Smooth muscle cell of the brain vasculature (primary cell): Measurements from ENCODE around the gene FAM83F.
"Not testable (repeated sequence)": the region's sequence is repeated elsewhere in the genome, so short reads cannot be mapped to it uniquely, and the experiment has no call there.

Source experiments
- DNase-seq: peaks from one replicate; pipeline ENCODE4 v3.0.0-alpha.2; 2012; ENCODE audit warnings: low read depth, low spot score

The FAM83F gene

DNA sequence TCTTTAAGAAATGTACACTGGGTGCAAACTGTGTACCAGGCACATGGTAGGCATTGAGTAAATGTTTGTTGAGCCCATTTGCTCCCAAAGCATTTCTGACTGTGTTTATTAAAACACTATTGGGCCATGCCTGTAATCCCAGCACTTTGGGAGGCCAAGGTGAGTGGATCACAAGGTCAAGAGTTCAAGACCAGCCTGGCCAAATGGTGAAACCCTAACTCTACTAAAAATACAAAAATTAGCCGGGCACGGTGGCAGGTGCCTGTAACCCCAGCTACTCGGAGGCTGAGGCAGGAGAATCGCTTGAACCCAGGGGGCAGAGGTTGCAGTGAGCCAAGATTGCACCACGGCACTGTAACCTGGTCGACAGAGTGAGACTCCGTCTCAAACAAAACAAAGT is 1.9 kb upstream of the FAM83F start:
- not testable (repeated sequence) for DNase-seq

DNA sequence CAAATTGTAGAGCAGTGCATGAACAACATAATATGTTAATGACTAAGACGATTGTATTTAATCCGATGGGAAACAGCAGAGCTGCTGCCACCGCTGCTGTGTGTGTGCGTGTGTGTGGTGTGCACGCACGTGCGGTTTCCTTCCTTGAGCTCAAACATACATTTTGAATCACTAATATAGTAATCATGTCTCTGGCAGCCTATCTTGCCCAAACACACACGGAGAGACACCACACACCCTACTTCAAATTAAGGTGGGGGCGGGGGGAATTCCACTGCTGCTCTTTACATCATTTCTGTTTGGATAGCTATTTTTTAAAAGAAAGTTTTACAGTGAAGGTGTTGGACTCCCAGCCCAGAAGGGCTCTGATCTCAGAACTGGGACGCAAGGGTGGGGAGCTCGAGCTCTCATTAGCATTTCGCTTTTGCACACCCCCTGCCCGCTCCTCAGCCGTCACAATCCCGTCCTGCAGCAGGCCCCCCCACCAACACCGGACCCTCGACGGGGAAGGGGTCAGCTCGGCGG is 651 bp upstream of the FAM83F start:
- no peak for DNase-seq

DNA sequence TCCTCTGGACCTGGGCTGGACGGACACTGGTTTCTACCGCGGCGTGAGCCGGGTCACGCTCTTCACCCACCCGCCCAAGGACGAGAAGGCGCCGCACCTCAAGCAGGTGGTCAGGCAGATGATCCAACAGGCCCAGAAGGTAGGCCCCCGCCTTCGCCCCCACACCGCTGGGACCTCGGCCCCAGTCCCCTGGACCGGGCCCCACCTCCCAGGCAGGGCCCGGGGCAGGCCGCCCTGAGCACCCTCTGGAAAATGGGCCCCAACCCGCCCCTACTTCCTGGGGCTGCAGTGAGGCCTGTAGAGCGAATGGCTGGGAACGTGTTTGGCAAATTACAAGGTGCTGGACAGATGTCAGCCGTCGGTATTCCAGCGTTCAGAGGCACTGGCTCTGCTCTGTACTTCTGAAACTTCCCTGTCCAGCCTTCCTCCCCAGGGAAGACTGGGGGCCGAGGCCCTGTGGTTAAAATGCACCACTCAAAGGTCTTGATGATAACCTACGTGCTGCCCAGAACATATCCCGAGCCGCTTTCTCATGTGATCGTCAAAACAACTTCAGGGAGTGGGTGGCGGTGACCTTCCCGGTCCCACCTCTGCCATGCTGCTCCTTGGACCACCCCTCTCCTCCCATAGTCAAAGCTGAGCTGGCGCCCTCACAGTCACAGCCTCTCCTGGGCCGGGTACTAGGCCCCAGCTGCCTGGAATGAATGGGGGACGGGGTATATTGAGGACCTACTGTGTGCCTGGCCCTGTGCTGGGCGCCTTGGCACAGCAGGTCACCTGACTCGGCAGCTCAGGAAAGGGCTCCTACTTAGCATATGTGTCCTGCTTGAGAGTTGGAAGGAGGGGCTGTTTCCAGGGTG is 869 bp downstream of the FAM83F start:
- no peak for DNase-seq

DNA sequence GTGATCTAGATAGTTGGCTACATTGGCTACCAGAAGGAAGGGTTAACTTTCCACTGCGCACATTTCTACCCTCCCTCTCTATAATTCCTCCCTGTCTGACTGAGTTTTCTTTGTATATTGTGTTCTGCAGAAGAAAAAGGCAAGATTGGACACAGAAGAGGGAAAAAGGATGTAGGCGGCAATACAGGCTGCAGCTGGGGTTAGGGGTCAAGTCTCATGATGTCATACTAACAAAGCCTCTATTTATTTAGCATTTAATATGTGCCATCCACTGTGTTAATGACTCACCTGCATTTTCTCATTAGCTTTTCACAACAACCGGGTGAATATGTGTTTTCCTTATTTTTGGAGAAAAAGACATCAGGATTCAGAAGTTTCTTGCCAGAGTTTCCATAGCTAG is 2.0 kb downstream of the FAM83F start:
- no peak for DNase-seq

DNA sequence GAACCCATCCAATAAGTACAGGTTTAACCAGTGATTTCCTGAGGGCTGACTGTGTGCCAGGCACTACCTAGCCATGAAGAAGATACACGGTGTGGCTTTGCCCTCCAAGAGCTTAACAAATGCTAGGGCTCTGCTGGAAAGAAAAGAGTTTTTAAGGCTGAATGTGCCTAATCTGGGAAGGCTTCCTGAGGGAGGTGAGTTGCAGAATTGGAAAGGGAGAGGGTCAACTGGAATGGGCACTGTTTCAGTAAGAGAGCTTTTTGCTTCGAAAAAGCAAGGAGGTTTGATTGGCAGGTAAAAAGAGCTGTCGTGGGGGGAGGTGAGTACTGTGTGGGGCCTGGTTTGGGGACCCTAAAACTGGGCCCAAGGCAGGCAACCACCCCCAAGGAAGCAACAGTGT is 2.7 kb downstream of the FAM83F start:
- DNase-seq, result no peak

DNA sequence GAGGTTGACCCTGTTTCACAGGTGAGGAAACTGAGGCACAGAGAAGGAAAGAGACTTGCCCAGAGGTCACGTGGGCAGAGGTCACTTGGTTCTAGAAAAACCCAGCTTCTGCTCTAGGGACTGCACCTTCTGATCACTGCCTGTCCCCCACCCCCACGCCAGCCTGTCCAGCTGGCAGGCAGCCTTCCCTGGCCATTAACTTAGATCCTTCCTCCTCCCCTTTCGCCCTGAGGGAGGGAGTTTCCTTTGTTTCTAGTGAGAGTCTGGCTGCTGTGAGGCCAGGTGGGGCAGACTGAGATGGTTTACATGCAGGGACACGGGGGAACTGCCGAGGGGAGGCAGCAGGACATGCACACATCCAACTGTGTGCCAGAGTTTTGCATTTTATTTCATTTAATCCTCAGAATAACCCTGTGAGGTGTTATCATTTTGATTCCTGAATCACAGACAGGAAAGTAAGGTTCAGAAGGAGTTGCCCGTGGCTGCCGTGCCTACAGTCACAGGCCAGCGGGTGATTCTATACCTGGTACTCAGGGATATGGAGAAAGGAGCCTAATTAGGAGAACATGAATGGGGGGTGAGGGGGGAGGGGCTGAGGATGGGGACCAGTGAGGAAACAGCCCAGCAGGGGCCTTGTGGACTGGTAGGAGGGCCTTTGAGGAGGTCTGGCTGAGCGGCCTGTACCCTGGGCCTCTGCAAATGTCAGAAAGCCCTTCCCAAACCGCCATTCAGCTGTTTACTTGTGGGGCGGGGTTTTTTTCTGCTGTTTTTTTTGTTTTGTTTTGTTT is 3.4 kb downstream of the FAM83F start:
- DNase-seq, result no peak

DNA sequence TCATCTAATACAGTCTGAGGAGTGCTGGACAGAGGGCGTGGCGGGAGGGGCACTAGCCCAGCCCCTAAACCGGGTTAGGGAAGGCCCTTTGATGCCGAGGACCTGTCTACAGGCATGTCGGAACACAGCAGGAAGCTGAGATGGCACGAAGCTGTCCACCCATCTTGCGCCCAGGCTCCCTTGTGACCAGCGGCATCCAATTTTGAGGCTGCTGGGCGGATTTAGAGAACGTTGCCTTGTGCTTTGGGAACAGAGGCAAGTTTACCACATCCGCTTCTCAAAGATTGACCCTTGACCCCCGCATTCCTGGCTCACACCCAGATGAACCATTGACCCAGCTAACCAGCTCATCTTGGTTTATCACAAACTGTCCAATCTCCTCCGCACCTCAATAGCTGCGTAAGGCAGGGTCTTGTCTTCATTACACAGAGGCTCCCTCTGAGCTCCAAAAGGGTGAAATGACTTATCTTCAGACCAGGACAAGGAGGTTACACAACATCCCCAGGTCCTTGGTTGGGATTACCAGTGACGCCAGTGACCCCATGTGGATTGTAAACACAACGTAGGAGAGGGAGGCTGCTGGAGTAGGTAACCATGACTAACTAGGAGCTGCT is 4.5 kb downstream of the FAM83F start:
- no peak for DNase-seq

DNA sequence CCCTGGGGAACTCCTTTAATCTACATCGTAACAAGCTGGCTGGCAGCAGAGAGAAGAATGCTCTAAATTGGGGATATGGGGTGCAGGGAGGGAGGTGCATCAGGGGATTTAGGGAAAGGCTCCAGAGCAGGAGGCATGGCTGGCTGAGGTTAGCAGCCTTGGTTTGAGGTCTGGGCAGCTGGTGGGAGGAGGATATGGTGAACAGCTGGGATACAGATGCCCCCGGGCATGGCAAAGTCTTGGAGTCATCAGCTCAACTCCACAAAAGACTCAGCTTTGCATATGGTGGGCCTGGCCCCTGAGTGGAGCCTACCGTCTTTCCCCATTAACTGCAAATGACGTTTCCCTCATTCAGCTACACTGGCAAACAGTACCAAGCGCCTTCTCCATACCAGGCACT is 5.4 kb downstream of the FAM83F start:
- no peak for DNase-seq

DNA sequence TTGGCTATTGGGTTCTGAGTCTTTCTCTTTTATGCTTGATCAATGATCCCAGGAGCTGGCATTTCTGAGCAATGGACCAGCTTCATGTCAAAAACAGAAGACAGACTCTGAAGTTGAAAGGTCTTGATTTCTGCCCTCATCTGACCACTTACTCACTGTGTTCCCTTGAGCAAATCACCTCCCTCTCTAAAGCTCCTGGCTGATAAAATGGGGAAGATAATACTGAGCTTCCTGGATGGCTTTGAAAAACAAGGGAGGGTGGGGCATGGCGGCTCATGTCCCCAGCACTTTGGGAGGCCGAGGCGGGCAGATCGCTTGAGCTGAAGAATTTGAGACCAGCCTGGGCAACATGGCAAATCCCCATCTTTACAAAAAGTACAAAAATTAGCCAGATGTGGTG is 6.4 kb downstream of the FAM83F start:
- DNase-seq, result no peak

DNA sequence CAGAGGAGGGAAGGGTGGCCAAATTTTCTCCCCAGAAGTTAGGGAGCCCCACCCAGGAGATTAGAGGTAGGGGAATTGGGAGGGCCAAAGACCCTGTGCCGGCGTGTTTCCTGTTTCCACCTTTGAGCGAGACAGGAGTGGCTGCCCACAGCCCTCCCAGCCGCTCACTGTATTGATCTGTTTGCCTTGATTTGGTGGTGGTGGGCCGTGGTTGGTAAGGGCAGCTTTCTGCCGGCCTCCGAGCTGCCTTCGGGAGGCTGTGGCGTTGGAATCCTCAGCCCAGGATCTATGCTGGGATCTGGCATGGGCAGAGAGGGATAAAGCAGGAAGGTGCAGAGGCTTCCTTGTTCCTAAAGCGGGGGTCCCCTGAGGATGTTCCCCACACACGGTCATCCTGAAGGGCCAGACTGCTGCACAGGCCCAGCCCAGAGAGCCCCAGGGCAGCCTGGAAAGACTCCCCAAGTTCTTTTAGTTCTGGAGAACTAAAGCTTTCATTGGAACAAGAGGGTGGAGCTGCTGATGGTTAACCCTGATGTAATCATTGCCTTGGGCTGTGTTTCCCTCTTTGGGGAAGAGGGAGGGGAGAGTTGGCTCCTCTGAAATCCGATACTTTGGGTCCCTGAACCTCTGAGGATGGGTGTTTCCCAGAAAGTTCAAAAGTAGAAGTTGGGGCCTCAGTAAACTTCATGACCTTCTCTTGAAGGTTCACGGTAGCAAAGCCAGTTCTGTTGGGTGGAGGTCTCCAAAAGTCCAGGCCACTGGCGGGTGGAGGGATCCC is 7.2 kb downstream of the FAM83F start:
- DNase-seq, result no peak

DNA sequence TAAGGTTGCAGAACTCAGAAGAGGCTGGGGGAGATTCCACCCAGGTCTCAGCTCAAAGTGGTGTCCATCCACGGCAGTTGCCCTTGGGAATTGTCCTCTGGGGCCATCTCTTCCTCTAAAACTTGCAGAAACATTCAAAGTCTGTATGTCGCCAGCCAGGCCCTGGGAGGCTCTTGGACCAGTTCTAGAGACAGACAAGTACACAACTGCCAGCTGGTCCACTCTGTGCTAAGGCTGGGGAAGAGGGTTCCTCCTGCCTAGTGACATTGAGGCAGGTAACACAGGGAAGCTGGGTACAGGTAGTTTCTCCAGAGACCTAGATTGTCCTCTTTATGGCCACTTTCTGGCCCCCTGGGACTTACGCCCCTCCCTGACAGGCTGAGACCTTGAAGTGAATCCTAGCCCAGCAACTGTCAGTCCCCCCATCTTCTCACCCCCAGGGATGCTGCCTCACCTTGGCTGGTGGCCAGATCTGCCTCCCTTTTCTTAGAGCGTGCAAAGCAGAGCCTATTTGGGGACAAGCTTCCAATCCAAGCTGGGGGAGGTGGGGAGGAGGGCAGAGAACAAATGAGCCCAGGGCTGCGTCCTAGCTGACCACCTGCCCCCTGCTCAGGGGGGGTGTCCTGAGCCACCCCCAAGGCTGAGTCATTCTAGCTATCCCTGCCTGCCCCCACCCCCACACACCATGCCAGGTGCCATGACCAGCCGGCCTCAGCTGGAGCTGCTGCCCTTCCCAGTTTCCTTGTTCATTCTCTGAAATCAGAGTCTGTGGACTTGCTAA is 8.4 kb downstream of the FAM83F start:
- no peak for DNase-seq

DNA sequence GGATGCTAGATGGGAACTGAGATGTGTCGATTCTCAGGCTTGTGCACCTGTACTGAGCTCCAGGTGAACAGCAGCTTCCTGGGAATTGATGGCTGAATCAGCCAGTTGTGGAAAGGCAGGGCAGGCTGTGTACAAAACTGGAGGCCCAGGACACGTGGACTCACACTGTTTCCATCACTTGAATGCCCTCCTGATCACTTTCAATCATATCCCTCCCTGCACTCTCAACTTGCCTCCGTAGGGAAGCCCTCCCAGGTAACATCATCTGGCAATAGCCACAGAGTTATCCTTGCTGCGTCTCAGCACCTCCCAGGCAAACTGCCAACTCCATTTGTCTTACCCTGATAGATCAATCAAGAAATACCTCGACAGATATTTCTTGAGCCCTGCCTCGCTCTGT is 10.1 kb downstream of the FAM83F start:
- DNase-seq, result no peak

DNA sequence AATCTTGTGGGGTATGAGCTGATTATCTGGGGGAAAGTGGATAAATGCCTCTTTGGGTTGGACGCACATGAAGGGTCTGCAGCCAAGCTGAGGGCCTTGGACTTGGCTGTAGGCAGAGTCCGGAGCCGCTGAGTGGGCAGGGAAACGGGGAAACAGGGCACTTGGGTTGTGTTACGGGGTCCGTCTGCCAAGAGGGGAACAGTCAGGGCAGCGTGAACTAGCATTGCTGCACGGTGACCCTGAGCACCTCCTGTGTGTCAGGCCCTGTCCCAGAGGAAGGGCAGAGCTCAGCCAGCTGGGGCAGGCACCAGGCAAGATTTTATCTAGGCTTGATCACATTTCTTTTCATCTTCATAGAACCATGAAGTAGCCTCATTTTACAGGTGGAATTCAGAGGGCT is 11.9 kb downstream of the FAM83F start:
- DNase-seq, result no peak

DNA sequence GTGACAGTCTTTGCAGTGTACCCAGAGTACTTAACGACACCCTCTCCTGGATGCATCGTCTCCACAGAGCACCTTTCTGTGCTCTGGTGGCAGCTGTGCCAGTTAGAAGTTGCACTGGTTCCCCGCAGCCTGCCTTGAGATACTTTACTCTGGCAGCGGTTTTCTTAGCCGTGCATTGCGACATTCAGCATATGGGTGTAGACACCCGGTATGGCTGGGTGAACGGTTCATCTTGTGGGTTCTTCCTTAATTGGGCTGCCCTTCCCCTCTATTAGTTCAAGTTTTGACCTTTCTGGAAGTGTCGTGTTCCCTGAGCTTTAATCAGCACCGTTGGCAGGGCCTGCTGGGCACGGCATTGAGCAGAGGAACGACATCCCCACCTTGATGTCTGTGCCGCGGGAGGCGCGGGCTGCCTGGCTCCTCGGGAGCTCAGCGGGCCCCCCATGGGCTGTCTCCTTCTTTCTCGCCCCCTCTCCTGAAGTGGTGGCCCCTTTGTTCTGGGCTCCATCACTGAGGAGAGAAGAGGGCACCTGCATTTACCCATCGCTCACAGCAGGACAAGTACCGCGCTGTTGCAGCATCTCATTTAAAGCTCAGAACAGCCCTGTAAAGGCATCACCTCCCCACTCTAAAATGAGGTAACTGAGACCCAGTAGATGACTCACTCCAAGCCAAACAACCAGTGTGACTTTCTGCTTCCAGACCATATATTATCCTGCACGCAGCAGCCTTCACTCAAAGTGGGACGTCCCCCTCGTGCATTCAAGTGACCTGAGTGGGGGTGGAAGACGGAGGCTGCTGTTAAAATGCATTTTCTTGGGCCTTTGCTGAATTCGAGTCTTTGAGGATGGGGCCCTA is 13.3 kb downstream of the FAM83F start:
- DNase-seq, result no peak

DNA sequence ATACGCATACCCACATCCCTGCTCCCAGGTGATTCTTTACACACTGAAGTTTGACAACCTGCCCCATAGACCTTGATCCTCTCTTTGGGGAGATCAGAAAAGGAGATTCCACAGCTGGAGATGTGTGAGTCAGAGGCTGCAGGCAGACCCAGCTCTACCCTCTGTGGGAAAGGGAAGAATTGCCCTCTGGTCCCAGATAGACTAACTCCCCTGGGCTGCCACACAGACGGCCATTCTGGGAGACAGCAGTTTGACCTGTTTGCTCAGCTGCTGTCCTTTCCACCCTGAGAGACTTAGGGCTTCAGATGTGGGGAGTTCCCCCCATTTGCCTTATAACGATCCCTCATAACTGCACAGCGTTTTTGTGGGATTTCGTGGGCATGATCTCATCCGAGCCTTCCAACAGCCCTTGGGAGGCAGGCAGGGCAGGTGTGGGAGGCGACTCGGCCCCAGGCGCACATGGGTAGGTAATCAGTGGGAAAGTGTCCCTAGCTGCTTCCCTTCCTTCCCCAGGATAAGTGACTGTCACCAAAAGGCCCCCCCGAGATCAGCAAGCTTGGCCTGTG is 14.1 kb downstream of the FAM83F start:
- no peak for DNase-seq

DNA sequence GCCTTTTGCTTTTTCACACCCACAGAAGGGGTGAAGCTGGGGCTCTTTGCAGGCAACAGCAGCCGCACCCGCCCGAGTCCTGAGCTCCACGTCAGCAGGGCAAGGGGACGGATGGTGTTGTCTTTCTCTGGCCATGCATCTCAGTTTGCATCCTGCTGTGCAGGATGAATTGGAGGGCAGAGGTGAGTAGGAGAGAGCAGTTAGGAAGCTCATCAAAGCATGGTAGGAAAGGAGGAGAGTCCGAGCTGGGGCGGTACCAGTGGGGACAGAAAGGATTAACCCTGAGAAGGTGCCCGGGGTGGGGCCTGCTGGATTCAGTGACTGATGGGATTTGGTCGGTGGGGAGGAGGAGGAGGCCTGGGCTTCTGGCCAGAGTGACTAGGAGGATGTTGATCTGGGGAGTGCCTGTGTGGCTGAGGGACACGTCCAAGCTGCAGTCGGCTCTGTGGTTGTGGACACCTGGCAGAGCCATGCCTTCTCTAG is 14.6 kb downstream of the FAM83F start:
- no peak for DNase-seq

DNA sequence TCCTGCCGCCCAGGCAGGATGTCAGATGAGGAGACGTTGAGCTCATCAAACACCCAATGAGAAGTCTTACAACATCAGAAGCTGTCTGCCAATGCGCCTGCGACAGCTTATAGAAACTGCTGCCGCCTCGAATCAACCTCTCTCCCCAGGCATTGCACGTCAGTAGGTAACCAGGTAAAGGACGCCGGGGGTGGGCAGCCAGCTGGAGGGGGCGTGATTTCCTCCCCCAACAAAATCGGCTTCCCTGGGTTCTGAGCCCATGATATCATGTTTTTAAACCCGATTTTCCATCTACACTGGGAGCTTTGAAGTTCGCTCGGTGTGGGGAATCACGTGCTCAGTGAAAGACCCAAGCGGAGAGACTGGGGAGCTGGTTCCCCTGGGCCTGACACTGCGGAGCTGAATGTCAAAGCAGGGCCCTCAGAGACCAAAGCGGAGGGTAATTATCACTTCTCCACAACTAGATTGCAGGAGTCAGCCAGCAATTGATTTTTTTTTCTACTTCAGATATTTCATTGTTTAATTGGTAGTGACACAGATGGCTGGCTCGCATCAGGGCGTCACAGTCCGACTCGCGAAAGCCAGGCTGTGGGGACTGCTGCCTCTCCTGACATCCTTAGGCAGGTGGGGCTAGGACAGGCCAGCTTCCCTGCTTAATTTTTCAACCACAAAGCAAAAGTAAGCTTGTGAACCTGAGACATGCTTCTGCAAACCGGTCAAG is 15.4 kb downstream of the FAM83F start:
- DNase-seq, result no peak

DNA sequence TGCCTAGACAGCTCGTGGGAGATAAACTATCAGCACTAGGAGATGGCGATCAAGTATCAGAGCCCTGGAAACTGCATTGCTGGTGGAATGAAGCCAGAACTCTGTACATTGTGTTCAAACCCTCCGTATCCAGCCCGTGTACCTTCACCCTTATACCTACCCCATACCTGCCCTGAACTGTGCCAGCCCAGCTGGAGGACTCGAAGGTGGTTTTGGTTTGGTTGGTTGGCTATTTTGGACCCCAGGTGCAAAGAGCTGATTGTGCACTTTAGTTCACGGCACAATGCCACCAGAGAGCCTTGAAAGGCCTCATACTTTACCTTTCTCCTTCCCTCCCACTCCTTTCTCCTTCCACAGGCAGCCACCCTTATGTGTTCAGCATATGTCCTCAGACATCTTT is 16.0 kb downstream of the FAM83F start:
- DNase-seq, result no peak
